Breast epithelium (tissue), 4 donors: Measurements from ENCODE around the gene SOX13. TPM values are rescaled to one million over a fixed set of nuclear protein-coding genes. Genes with fewer than 3 reads are reported as not detected.

Experiments used
- DNase-seq, 2 donors: peaks; one replicate each; pipeline ENCODE4 v3.0.0-alpha.2; 2019; ENCODE audit warnings: low spot score in 2 of 2
- H3K27ac ChIP-seq, 2 donors: fragments of 200-600 bp; sonication (generic) in 1 of 2; one replicate each; pipeline ENCODE4 v1.5.1; 2016 to 2019; ENCODE audit warnings: mild to moderate bottlenecking in 1 of 2
- H3K27me3 ChIP-seq, 2 donors: fragments of 200-600 bp; sonication (generic) in 1 of 2; one replicate each; pipeline versions ENCODE4 v1.5.1 to v1.6.0; 2017 to 2019; ENCODE audit warnings: control low read depth in 1 of 2, mild to moderate bottlenecking in 1 of 2
- H3K36me3 ChIP-seq: fragments of 200-600 bp; one replicate; pipeline ENCODE4 v1.5.1; 2019
- H3K4me1 ChIP-seq, 2 donors: fragments of 200-600 bp; sonication (generic); one replicate each; pipeline ENCODE4 v1.5.1; 2016 to 2019; ENCODE audit warnings: control low read depth in 1 of 2
- H3K4me3 ChIP-seq, 3 donors: fragments of 200-600 bp; sonication (generic); 1 replicate in 2 of 3; 2 replicates in 1 of 3; pipeline ENCODE4 v1.5.1; 2016 to 2019; ENCODE audit warnings: mild to moderate bottlenecking in 3 of 3, moderate library complexity in 2 of 3
- H3K9me3 ChIP-seq, 2 donors: fragments of 200-600 bp; sonication (generic) in 1 of 2; one replicate each; pipeline ENCODE4 v1.5.1; 2016 to 2019; ENCODE audit warnings: control low read depth in 1 of 2
- POLR2A ChIP-seq: fragments of 450-650 bp; IDR thresholded peaks from one replicate; pipeline ENCODE4 v1.6.1; 2016; ENCODE audit warnings: antibody characterized with exemption, mild to moderate bottlenecking, moderate library complexity
- POLR2AphosphoS5 ChIP-seq, 3 donors: sonication (generic); formaldehyde crosslinking; IDR thresholded peaks; one replicate each; pipeline ENCODE4 v1.6.1; 2017; ENCODE audit warnings: antibody characterized with exemption in 3 of 3
- intact Hi-C: fragments of 100-400 bp; cut with DNase I; formaldehyde crosslinking; loops from one replicate; pipeline ENCODE4 v1.15.1; 2023; ENCODE audit warnings: low total_unique reads
- total RNA-seq, 3 donors: library from RNA; depleted of rRNA; stranded (reverse); fragments of >200 nt; gene quantifications; one replicate each; pipeline ENCODE4 v1.1.0, GENCODE V29; 2016
- TF ChIP-seq, protein P1 (sequence below), 3 donors: fragments of 450-650 bp; IDR thresholded peaks; one replicate each; pipeline ENCODE4 v1.5.1; 2016 to 2017; ENCODE audit warnings: antibody characterized with exemption in 3 of 3, mild to moderate bottlenecking in 3 of 3, moderate library complexity in 3 of 3

The SOX13 gene
- total RNA-seq, 3 donors from 2014 or later, result 22.9 to 34.7 (median 31.9) TPM

DNA sequence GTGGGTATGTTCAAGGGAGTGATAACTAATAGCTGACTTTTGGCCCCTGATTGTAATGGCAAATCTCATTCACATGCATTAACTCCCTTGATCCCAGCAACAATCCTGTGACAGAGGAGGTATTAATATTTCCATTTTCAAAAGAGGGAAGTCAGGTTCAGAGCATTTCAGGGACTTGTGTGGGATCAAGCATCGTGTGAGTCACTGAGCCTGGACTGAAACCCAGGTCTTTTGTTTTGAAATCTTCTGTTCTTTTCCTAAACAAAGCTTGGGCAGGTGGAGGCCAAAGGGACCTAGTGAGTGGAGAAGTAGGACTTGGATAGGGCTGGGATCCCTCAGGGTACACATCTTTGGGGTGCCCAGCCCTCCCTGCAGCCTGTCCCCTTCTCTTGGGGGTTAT, 41.0 kb downstream of the SOX13 start:
- Histone ChIP-seq H3K27ac (peak overlapping the region in 1 of 2 donors; percentile 15), H3K27me3 (no peaks in the 10 kb centered on the region), H3K36me3 (no peaks in the 10 kb centered on the region), H3K9me3 (no peaks in the 10 kb centered on the region), H3K4me1 (peaks cover 0 to 3% of the 10 kb centered on the region in 2 donors), H3K4me3 (no peak overlapping the region)
- DNase-seq, result no peak
- TF ChIP-seq POLR2A (no peak), POLR2AphosphoS5 (IDR thresholded peaks at IDR 0.05) (no peak)
- TF ChIP-seq, protein P1, sequence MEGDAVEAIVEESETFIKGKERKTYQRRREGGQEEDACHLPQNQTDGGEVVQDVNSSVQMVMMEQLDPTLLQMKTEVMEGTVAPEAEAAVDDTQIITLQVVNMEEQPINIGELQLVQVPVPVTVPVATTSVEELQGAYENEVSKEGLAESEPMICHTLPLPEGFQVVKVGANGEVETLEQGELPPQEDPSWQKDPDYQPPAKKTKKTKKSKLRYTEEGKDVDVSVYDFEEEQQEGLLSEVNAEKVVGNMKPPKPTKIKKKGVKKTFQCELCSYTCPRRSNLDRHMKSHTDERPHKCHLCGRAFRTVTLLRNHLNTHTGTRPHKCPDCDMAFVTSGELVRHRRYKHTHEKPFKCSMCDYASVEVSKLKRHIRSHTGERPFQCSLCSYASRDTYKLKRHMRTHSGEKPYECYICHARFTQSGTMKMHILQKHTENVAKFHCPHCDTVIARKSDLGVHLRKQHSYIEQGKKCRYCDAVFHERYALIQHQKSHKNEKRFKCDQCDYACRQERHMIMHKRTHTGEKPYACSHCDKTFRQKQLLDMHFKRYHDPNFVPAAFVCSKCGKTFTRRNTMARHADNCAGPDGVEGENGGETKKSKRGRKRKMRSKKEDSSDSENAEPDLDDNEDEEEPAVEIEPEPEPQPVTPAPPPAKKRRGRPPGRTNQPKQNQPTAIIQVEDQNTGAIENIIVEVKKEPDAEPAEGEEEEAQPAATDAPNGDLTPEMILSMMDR (IDR thresholded peaks at IDR 0.05), result no peak
- intact Hi-C loops, result no loop called here

- Histone ChIP-seq H3K27ac (peak overlapping the region in 1 of 2 donors; percentile 15), H3K36me3 (no peaks in the 10 kb centered on the region)
Measured at GRCh38 chr1:204114606-204115005, 41.7 kb downstream of the SOX13 start.

GRCh38 chr1:204115116-204115515, 42.2 kb downstream of the SOX13 start:
- Histone ChIP-seq H3K27me3 (no peaks in the 10 kb centered on the region), H3K27ac (no peak overlapping the region), H3K9me3 (no peaks in the 10 kb centered on the region), H3K4me1 (no peaks in the 10 kb centered on the region), H3K4me3 (no peak overlapping the region), H3K36me3 (no peaks in the 10 kb centered on the region)
- intact Hi-C loops, result no loop called here
- TF ChIP-seq POLR2A (no peak), POLR2AphosphoS5 (IDR thresholded peaks at IDR 0.05) (no peak)
- TF ChIP-seq, protein P1 (IDR thresholded peaks at IDR 0.05), result no peak
- DNase-seq, result no peak

More at GRCh38 chr1:204114606-204115005, 41.7 kb downstream of the SOX13 start:
- TF ChIP-seq POLR2AphosphoS5 (IDR thresholded peaks at IDR 0.05), result no peak
- no peak for TF ChIP-seq POLR2A
- TF ChIP-seq, protein P1 (IDR thresholded peaks at IDR 0.05), result no peak
- Histone ChIP-seq H3K9me3 (no peaks in the 10 kb centered on the region), H3K4me3 (no peak overlapping the region), H3K4me1 (no peaks in the 10 kb centered on the region), H3K27me3 (no peaks in the 10 kb centered on the region)
- no peak for DNase-seq
- intact Hi-C loops, result no loop called here

- TF ChIP-seq POLR2A, result no peak
- no peak for TF ChIP-seq POLR2AphosphoS5 (IDR thresholded peaks at IDR 0.05)
- TF ChIP-seq, protein P1 (IDR thresholded peaks at IDR 0.05), result no peak
- Histone ChIP-seq H3K27me3 (no peaks in the 10 kb centered on the region), H3K9me3 (no peaks in the 10 kb centered on the region), H3K36me3 (no peaks in the 10 kb centered on the region), H3K4me1 (no peaks in the 10 kb centered on the region), H3K27ac (no peak overlapping the region), H3K4me3 (no peak overlapping the region)
- DNase-seq, result no peak
- intact Hi-C loops, result no loop called here
Measured at GRCh38 chr1:204116539-204116938, 43.6 kb downstream of the SOX13 start.

DNA sequence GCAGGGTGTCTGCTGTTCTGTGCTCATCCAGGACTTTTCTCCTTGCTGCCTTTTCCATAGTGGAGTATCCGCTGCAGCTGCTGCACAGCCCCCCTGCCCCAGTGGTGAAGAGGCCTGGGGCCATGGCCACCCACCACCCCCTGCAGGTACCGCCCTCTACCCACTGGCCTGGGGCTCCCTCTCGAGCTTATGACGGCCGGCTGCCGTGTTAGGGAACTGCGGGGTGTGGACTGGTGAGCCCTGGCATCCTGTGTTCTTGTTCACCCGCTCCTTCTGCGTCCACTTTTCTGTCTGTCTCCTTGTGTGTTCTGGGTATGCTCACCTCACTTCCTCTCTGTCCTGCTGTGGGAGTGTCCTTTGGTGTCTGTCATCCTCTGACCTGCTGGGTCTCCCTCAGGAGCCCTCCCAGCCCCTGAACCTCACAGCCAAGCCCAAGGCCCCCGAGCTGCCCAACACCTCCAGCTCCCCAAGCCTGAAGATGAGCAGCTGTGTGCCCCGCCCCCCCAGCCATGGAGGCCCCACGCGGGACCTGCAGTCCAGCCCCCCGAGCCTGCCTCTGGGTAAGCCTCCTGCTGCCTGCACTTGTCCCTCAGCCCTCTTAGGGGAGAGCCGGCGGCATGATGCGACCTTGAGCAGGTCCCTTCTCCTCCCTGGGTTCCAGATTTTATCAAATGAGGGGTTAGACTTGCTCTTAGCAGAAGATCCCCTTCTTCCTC, 49.1 kb downstream of the SOX13 start:
- H3K36me3 ChIP-seq, result no peaks in the 10 kb centered on the region
- H3K9me3 ChIP-seq, result no peaks in the 10 kb centered on the region
- DNase-seq, result no peak
- TF ChIP-seq, protein P1 (IDR thresholded peaks at IDR 0.05), result no peak
- TF ChIP-seq POLR2A, result no peak
- TF ChIP-seq POLR2AphosphoS5 (IDR thresholded peaks at IDR 0.05), result no peak
- intact Hi-C loops, result no loop called here
- no peaks in the 10 kb centered on the region for H3K27me3 ChIP-seq
- H3K4me1 ChIP-seq, result no peaks in the 10 kb centered on the region
- H3K27ac ChIP-seq, result no peak overlapping the region
- H3K4me3 ChIP-seq, result no peak overlapping the region
